CD4-positive, alpha-beta T cell treated with Interferon alpha-2 for 1 hour (primary cell): ENCODE data around the gene RPL4.
"Not testable (repeated sequence)": the region's sequence is repeated elsewhere in the genome, so short reads cannot be mapped to it uniquely, and the experiment has no call there.

Experiments used
- DNase-seq, 2 donors: peaks; one replicate each; pipeline ENCODE4 v3.0.0-alpha.2; 2020 to 2022

Gene RPL4

GRCh38 chr15:66489179-66489791, 15.4 kb downstream of the RPL4 start:
- DNase-seq, result no peak

GRCh38 chr15:66488525-66488924, 16.1 kb downstream of the RPL4 start:
- no peak for DNase-seq

GRCh38 chr15:66486887-66487286, 17.8 kb downstream of the RPL4 start:
- DNase-seq, result no peak

GRCh38 chr15:66484539-66485112, 20.0 kb downstream of the RPL4 start:
- no peak for DNase-seq

GRCh38 chr15:66483131-66483566, 21.5 kb downstream of the RPL4 start:
- DNase-seq, result no peak

GRCh38 chr15:66482539-66482938, 22.1 kb downstream of the RPL4 start:
- no peak for DNase-seq

GRCh38 chr15:66481107-66481856, 23.4 kb downstream of the RPL4 start:
- DNase-seq, result no peak

- DNase-seq, result no peak
Measured at GRCh38 chr15:66480267-66480666, 24.4 kb downstream of the RPL4 start.

GRCh38 chr15:66477011-66477410, 27.6 kb downstream of the RPL4 start:
- no peak for DNase-seq

- no peak for DNase-seq
Measured at GRCh38 chr15:66476535-66476934, 28.1 kb downstream of the RPL4 start.

GRCh38 chr15:66474963-66475362, 29.7 kb downstream of the RPL4 start:
- DNase-seq, result no peak

- DNase-seq, result no peak
Measured at GRCh38 chr15:66474135-66474534, 30.5 kb downstream of the RPL4 start.

- DNase-seq, result peak; percentile 50 to 77
Measured at GRCh38 chr15:66472176-66472999, 32.3 kb downstream of the RPL4 start.

GRCh38 chr15:66470825-66471224, 33.8 kb downstream of the RPL4 start:
- DNase-seq, result not testable (repeated sequence)

- DNase-seq, result not testable (repeated sequence)
Measured at GRCh38 chr15:66467162-66468040, 37.3 kb downstream of the RPL4 start.

- DNase-seq, result not testable (repeated sequence)
Measured at GRCh38 chr15:66465294-66465693, 39.4 kb downstream of the RPL4 start.

- no peak for DNase-seq
Measured at GRCh38 chr15:66462627-66463026, 42.0 kb downstream of the RPL4 start.

GRCh38 chr15:66461917-66462316, 42.7 kb downstream of the RPL4 start:
- no peak for DNase-seq

GRCh38 chr15:66461294-66461693, 43.4 kb downstream of the RPL4 start:
- not testable (repeated sequence) for DNase-seq

- no peak for DNase-seq
Measured at GRCh38 chr15:66459818-66460615, 44.6 kb downstream of the RPL4 start.

- DNase-seq, result no peak
Measured at GRCh38 chr15:66456211-66456610, 48.4 kb downstream of the RPL4 start.
